ENCODE results near the gene RPS19BP1. TPM values are rescaled to one million over a fixed set of nuclear protein-coding genes. Genes with fewer than 3 reads are reported as not detected.

Gene RPS19BP1
- total RNA-seq, 4 donors from 2014 or later: 72.2 to 128 (median 104) TPM

GRCh38 chr22:39488563-39489083 lies 43.9 kb downstream of the RPS19BP1 start:
- Histone ChIP-seq H3K27me3 (no peaks in the 10 kb centered on the region), H3K27ac (no peak overlapping the region), H3K4me3 (no peak overlapping the region), H3K9me3 (no peaks in the 10 kb centered on the region), H3K4me1 (no peaks in the 10 kb centered on the region), H3K36me3 (no peaks in the 10 kb centered on the region)
- no peak for ATAC-seq
- TF ChIP-seq CTCF (IDR thresholded peaks at IDR 0.05 in 4 of 5, conservative IDR thresholded peaks at IDR 0.05 in 1 of 5): no peak
- no peak for TF ChIP-seq POLR2A (IDR thresholded peaks at IDR 0.05)
- no peak for DNase-seq
- in situ Hi-C loops (cut with MboI; ENCODE audit: low sequenced_read_pairs in 4 of 4): no loop called here
- intact Hi-C loops (cut with DNase I; ENCODE audit: low total_unique reads): no loop called here

- TF ChIP-seq CTCF (IDR thresholded peaks at IDR 0.05 in 4 of 5, conservative IDR thresholded peaks at IDR 0.05 in 1 of 5) (no peak), POLR2A (IDR thresholded peaks at IDR 0.05) (no peak)
- Histone ChIP-seq H3K36me3 (no peaks in the 10 kb centered on the region), H3K27me3 (no peaks in the 10 kb centered on the region), H3K27ac (no peak overlapping the region), H3K4me1 (no peaks in the 10 kb centered on the region), H3K9me3 (no peaks in the 10 kb centered on the region), H3K4me3 (no peak overlapping the region)
- in situ Hi-C loops (cut with MboI; ENCODE audit: low sequenced_read_pairs in 4 of 4): no loop called here
- no peak for ATAC-seq
- intact Hi-C loops (cut with DNase I; ENCODE audit: low total_unique reads): no loop called here
- no peak for DNase-seq
Measured at GRCh38 chr22:39487826-39488520, 44.6 kb downstream of the RPS19BP1 start.

GRCh38 chr22:39486951-39487825 lies 45.4 kb downstream of the RPS19BP1 start:
- DNase-seq (no peak), ATAC-seq (no peak)
- in situ Hi-C loops (cut with MboI; ENCODE audit: low sequenced_read_pairs in 4 of 4) (no loop called here), intact Hi-C loops (cut with DNase I; ENCODE audit: low total_unique reads) (no loop called here)
- H3K27me3 ChIP-seq: no peaks in the 10 kb centered on the region
- no peaks in the 10 kb centered on the region for H3K9me3 ChIP-seq
- peak overlapping the region in 1 of 4 donors; percentile 22 for H3K27ac ChIP-seq
- no peak for TF ChIP-seq CTCF (IDR thresholded peaks at IDR 0.05 in 4 of 5, conservative IDR thresholded peaks at IDR 0.05 in 1 of 5)
- TF ChIP-seq POLR2A (IDR thresholded peaks at IDR 0.05): no peak
- no peaks in the 10 kb centered on the region for H3K4me1 ChIP-seq
- no peaks in the 10 kb centered on the region for H3K36me3 ChIP-seq
- no peak overlapping the region for H3K4me3 ChIP-seq

GRCh38 chr22:39482768-39483167 lies 49.8 kb downstream of the RPS19BP1 start:
- Histone ChIP-seq H3K27ac (no peak overlapping the region), H3K27me3 (no peaks in the 10 kb centered on the region), H3K4me3 (no peak overlapping the region), H3K9me3 (no peaks in the 10 kb centered on the region), H3K36me3 (no peaks in the 10 kb centered on the region), H3K4me1 (no peaks in the 10 kb centered on the region)
- TF ChIP-seq CTCF (IDR thresholded peaks at IDR 0.05 in 4 of 5, conservative IDR thresholded peaks at IDR 0.05 in 1 of 5): no peak
- no peak for TF ChIP-seq POLR2A (IDR thresholded peaks at IDR 0.05)
- DNase-seq (no peak), ATAC-seq (no peak)
- in situ Hi-C loops (cut with MboI; ENCODE audit: low sequenced_read_pairs in 4 of 4): no loop called here
- intact Hi-C loops (cut with DNase I; ENCODE audit: low total_unique reads): no loop called here
